Left ventricle myocardium inferior (tissue), 1 donor: Measurements from ENCODE around the gene SLFN5. TPM values are rescaled to one million over a fixed set of nuclear protein-coding genes. Genes with fewer than 3 reads are reported as not detected.

ENCODE experiments used
- DNase-seq: peaks from one replicate; pipeline ENCODE4 v3.0.0-alpha.2; 2020
- H3K27ac ChIP-seq: fragments of 200-600 bp; replicated peaks from 2 replicates; pipeline ENCODE4 v1.8.0; 2021
- H3K27me3 ChIP-seq: fragments of 200-600 bp; 2 replicates; pipeline ENCODE4 v1.8.0; 2021; ENCODE audit warnings: low read depth
- H3K36me3 ChIP-seq: fragments of 200-600 bp; 2 replicates; pipeline ENCODE4 v1.8.0; 2021
- H3K4me1 ChIP-seq: fragments of 200-600 bp; 2 replicates; pipeline ENCODE4 v1.8.0; 2021
- H3K4me3 ChIP-seq: fragments of 200-600 bp; 2 replicates; pipeline ENCODE4 v1.8.0; 2021; ENCODE audit warnings: mild to moderate bottlenecking, moderate library complexity
- H3K9me3 ChIP-seq: fragments of 200-600 bp; replicated peaks from 2 replicates; pipeline ENCODE4 v1.8.0; 2021
- CTCF ChIP-seq: fragments of 200-600 bp; IDR thresholded peaks from 2 replicates; pipeline ENCODE4 v1.8.0; 2021; ENCODE audit warnings: antibody characterized with exemption, mild to moderate bottlenecking, borderline replicate concordance
- intact Hi-C: fragments of 100-400 bp; cut with micrococcal nuclease; formaldehyde crosslinking; loops from one replicate; pipeline ENCODE4 v1.11.0; 2022
- total RNA-seq: library from RNA; stranded (reverse); fragmentation: NEBNext Ultra II Directional; extraction: Animal tissue kit (Norgen Biotek cat#: 25700); gene quantifications from one replicate; pipeline ENCODE4 v1.2.1, GENCODE V29; 2021
- donor health status: DM: no; HTN: yes; CAD: no; lungs with severe emphysema.

SLFN5 gene
- total RNA-seq, 1 donor from 2014 or later, result 8.6 TPM

DNA sequence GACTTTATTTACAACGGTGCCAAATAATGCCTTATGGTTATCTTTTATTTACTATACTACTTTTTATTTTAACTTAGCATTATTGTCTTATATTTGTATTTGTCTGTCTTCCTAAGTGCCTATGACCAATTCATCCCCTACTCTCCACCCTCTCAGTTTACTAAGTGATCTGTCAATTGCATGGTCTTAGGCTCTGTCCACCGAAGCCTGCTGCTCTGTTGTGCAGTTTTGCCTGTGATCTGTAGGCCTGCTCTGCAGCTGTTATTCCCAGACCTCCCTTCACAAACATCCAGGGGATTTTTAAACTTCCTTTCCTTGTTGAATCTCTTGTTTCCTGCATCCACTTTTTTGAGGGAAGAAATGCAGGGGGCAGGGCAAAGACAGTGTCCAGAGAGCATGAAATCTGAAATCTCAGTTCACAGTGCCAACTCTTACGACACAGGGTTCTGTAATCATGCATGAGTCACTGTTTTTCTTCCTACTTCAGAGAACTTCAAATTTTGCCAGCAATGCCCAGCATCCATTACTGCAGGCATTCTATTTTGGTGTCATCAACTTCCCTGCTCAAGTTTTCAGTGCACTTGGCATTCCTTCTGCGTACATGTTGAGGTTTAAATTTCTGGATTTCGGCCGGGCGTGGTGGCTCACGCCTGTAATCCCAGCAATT, 11.4 kb downstream of the SLFN5 start:
- intact Hi-C loops, result no loop called here
- no peak overlapping the region for H3K4me3 ChIP-seq
- no peak for DNase-seq
- TF ChIP-seq CTCF, result no peak
- no peaks in the 10 kb centered on the region for H3K9me3 ChIP-seq
- H3K36me3 ChIP-seq, result peaks cover under 1% of the 10 kb centered on the region
- H3K27me3 ChIP-seq, result no peaks in the 10 kb centered on the region
- peaks cover 47% of the 10 kb centered on the region for H3K4me1 ChIP-seq
- peak overlapping the region; percentile 66 for H3K27ac ChIP-seq

DNA sequence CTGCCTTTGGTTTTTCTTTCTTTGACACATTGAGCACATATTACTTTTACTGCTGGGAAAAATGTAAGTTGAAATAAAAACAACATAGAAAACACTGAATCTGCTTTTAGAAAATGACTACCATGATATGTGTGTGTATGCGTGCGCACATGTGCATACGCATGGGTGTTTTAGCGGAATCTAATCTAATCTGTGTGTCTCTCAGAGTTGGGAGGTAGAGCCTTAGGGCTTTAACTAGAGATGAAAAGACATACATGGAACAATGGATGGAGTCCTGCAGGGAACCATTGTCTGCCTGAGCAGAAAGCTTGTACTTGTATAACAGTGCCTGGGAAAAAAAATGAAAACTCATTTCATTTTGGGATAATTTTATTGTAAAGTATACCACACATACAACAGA, 12.4 kb downstream of the SLFN5 start:
- DNase-seq, result no peak
- no peak for TF ChIP-seq CTCF
- Histone ChIP-seq H3K36me3 (peaks cover 12% of the 10 kb centered on the region), H3K9me3 (no peaks in the 10 kb centered on the region), H3K27me3 (no peaks in the 10 kb centered on the region), H3K27ac (peak overlapping the region; percentile 66), H3K4me1 (peaks cover 47% of the 10 kb centered on the region), H3K4me3 (no peak overlapping the region)
- intact Hi-C loops, result no loop called here

DNA sequence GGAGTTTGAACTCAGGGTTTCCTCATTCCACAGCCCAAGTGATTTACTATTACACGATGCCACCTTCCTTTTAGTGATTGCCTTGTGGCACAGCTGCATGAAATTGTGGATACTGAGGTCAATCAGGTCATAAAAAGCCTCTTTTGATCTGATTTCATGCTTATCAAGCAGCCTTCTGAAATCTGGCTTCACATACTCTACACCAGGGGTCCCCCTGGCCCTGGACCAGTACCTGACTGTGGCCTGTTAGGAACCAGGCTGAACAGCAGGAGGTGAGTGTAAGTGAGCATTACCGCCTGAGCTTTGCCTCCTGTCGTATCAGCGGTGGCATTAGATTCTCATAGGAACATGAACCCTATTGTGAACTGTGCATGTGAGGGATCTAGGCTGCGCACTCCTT, 13.8 kb downstream of the SLFN5 start:
- no peak for TF ChIP-seq CTCF
- no peak overlapping the region for H3K4me3 ChIP-seq
- intact Hi-C loops, result no loop called here
- peak overlapping the region; percentile 18 for H3K27ac ChIP-seq
- DNase-seq, result no peak
- H3K36me3 ChIP-seq, result peaks cover 22% of the 10 kb centered on the region
- no peaks in the 10 kb centered on the region for H3K27me3 ChIP-seq
- H3K4me1 ChIP-seq, result peaks cover 47% of the 10 kb centered on the region
- H3K9me3 ChIP-seq, result no peaks in the 10 kb centered on the region

- peak overlapping the region; percentile 18 for H3K27ac ChIP-seq
- H3K4me1 ChIP-seq, result peaks cover 43% of the 10 kb centered on the region
Measured at GRCh38 chr17:35257208-35257659, 14.4 kb downstream of the SLFN5 start.

GRCh38 chr17:35259001-35259400, 16.1 kb downstream of the SLFN5 start:
- Histone ChIP-seq H3K27ac (no peak overlapping the region), H3K27me3 (no peaks in the 10 kb centered on the region), H3K36me3 (peaks cover 46% of the 10 kb centered on the region), H3K4me1 (peaks cover 26% of the 10 kb centered on the region), H3K9me3 (no peaks in the 10 kb centered on the region), H3K4me3 (no peak overlapping the region)
- TF ChIP-seq CTCF, result no peak
- no peak for DNase-seq
- intact Hi-C loops, result no loop called here

More at GRCh38 chr17:35257208-35257659, 14.4 kb downstream of the SLFN5 start:
- Histone ChIP-seq H3K9me3 (no peaks in the 10 kb centered on the region), H3K4me3 (no peak overlapping the region), H3K36me3 (peaks cover 28% of the 10 kb centered on the region), H3K27me3 (no peaks in the 10 kb centered on the region)
- no peak for TF ChIP-seq CTCF
- intact Hi-C loops, result no loop called here
- DNase-seq, result no peak
